HepG2 (cell line): ENCODE data around the gene COX6B1. TPM values are rescaled to one million over a fixed set of nuclear protein-coding genes. Genes with fewer than 3 reads are reported as not detected.

Experiments used
- CTCF ChIP-seq: sonication (generic); formaldehyde crosslinking; IDR thresholded peaks from 2 replicates; pipeline ENCODE4 v1.5.0; 2020; ENCODE audit warnings: mild to moderate bottlenecking, missing genetic modification reagents, moderate library complexity
- FOXK2 ChIP-seq: fragments of 450-650 bp; IDR thresholded peaks from 2 replicates; pipeline ENCODE4 v1.6.1; 2016
- HOXA3 ChIP-seq: sonication (generic); formaldehyde crosslinking; IDR thresholded peaks from 2 replicates; pipeline ENCODE4 v1.5.0; 2020; ENCODE audit warnings: missing genetic modification reagents
- NCOA1 ChIP-seq: sonication (generic); formaldehyde crosslinking; IDR thresholded peaks from 2 replicates; pipeline ENCODE4 v1.9.0; 2021; ENCODE audit warnings: missing genetic modification reagents
- NFE2L1 ChIP-seq: sonication (generic); formaldehyde crosslinking; IDR thresholded peaks from 2 replicates; pipeline ENCODE4 v1.4.0; 2020; ENCODE audit warnings: missing genetic modification reagents, mild to moderate bottlenecking, borderline replicate concordance
- NKX3-1 ChIP-seq: sonication (generic); formaldehyde crosslinking; IDR thresholded peaks from 2 replicates; pipeline ENCODE4 v1.5.0; 2020; ENCODE audit warnings: missing genetic modification reagents
- POLR2A ChIP-seq, 2 experiments: IDR thresholded peaks; 2 replicates each; pipeline ENCODE4 v1.6.1; 2011; ENCODE audit warnings: low read depth in 2 of 2, low read length in 2 of 2, mild to moderate bottlenecking in 1 of 2, moderate library complexity in 1 of 2; ENCODE audit not compliant: insufficient read depth in 1 of 2
- PREB ChIP-seq: sonication (generic); formaldehyde crosslinking; IDR thresholded peaks from 2 replicates; pipeline ENCODE4 v1.4.0; 2020; ENCODE audit warnings: missing genetic modification reagents
- SRY ChIP-seq: sonication (generic); formaldehyde crosslinking; IDR thresholded peaks from 2 replicates; pipeline ENCODE4 v1.8.0; 2022; ENCODE audit warnings: mild to moderate bottlenecking, missing genetic modification reagents
- TAF15 ChIP-seq: fragments of 200-400 bp; formaldehyde crosslinking; IDR thresholded peaks from one replicate; pipeline ENCODE4 v1.6.1; 2018; ENCODE audit warnings: mild to moderate bottlenecking, low read depth, low read length; ENCODE audit not compliant: poor library complexity, severe bottlenecking
- ZBTB25 ChIP-seq: IDR thresholded peaks from 2 replicates; pipeline ENCODE4 v1.6.1; 2018; ENCODE audit warnings: missing genetic modification reagents
- ZNF264 ChIP-seq: sonication (generic); formaldehyde crosslinking; IDR thresholded peaks from 2 replicates; pipeline ENCODE4 v1.4.0; 2020; ENCODE audit warnings: missing genetic modification reagents
- ZNF331 ChIP-seq: sonication (generic); formaldehyde crosslinking; IDR thresholded peaks from 2 replicates; pipeline ENCODE4 v1.4.0; 2020; ENCODE audit warnings: missing genetic modification reagents
- ZNF550 ChIP-seq: sonication (generic); formaldehyde crosslinking; IDR thresholded peaks from 2 replicates; pipeline ENCODE4 v1.4.0; 2020; ENCODE audit warnings: mild to moderate bottlenecking, missing genetic modification reagents, borderline replicate concordance
- ZNF563 ChIP-seq: sonication (generic); formaldehyde crosslinking; IDR thresholded peaks from 2 replicates; pipeline ENCODE4 v1.8.0; 2022; ENCODE audit warnings: mild to moderate bottlenecking, moderate library complexity, missing genetic modification reagents
- ZSCAN9 ChIP-seq: IDR thresholded peaks from 2 replicates; pipeline ENCODE4 v1.6.1; 2016; ENCODE audit warnings: borderline replicate concordance
- polyA plus RNA-seq, 8 experiments: library from polyadenylated mRNA; depleted of rRNA in 3 of 8; stranded (reverse) in 7 of 8; unstranded in 1 of 8; fragments of >200 nt; fragmentation: Illumina TruSeq in 4 of 8; extraction: Trizol in 4 of 8; gene quantifications; 2 replicates each; pipeline versions ENCODE4 v1.2.1 to v1.2.3, GENCODE V29; 2011 to 2016; ENCODE audit warnings: low read depth in 4 of 8, missing spikeins in 1 of 8, mixed read lengths in 1 of 8; ENCODE audit not compliant: insufficient read depth in 1 of 8
- total RNA-seq, 5 experiments: library from RNA; depleted of rRNA; stranded (reverse); fragments of >200 nt; fragmentation: Illumina TruSeq; extraction: Trizol; gene quantifications; 2 replicates each; pipeline ENCODE4 v1.2.3, GENCODE V29; 2016; ENCODE audit warnings: low read depth in 1 of 5
- TF ChIP-seq, protein P1 (sequence below): sonication (generic); formaldehyde crosslinking; IDR thresholded peaks from 2 replicates; pipeline ENCODE4 v1.8.0; 2022; ENCODE audit warnings: missing genetic modification reagents, mild to moderate bottlenecking, inconsistent platforms, borderline replicate concordance
- TF ChIP-seq, protein P2 (sequence below): sonication (generic); formaldehyde crosslinking; IDR thresholded peaks from 2 replicates; pipeline ENCODE4 v1.8.0; 2022; ENCODE audit warnings: missing genetic modification reagents, mild to moderate bottlenecking, moderate library complexity, borderline replicate concordance
- TF ChIP-seq, protein P3 (sequence below): sonication (generic); formaldehyde crosslinking; IDR thresholded peaks from 2 replicates; pipeline ENCODE4 v1.4.0; 2020; ENCODE audit warnings: missing genetic modification reagents

COX6B1 gene
- total and polyA plus RNA-seq, 2 of the 13 experiments (the other 11 are each of a cell fraction or from before 2014, with no cell fraction given), result 481 to 487 TPM

DNA sequence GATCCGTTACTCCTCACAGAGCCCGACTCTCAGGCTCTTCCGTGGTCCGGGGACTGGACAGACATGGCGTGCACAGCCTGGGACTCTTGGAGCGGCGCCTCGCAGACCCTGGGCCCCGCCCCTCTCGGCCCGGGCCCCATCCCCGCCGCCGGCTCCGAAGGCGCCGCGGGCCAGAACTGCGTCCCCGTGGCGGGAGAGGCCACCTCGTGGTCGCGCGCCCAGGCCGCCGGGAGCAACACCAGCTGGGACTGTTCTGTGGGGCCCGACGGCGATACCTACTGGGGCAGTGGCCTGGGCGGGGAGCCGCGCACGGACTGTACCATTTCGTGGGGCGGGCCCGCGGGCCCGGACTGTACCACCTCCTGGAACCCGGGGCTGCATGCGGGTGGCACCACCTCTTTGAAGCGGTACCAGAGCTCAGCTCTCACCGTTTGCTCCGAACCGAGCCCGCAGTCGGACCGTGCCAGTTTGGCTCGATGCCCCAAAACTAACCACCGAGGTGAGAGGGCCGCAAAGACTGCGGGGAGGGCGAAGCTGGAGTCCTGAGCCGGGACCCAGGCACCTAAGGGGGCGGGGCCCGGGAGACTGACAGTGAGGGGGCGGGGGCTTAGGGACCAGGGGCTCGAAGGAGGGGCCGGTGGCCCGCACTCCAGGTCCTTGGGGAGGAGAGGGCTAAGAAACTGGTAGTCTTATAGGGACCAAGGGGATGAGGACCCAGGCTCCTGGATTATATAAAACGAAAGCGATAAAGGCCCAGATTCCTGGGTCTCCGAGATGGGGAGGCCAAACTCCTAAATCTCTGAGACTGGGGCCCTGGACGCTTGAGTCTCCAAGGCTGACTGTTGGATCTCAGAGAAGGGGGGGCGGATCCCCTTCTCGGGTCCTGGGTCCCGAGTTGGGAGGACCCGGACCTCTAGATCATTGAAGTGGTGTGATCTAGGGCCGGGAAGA is 4.6 kb upstream of the COX6B1 start (continued):
- peak; percentile 55 for TF ChIP-seq CTCF (CRISPR knock-in tag)
- TF ChIP-seq, protein P1, sequence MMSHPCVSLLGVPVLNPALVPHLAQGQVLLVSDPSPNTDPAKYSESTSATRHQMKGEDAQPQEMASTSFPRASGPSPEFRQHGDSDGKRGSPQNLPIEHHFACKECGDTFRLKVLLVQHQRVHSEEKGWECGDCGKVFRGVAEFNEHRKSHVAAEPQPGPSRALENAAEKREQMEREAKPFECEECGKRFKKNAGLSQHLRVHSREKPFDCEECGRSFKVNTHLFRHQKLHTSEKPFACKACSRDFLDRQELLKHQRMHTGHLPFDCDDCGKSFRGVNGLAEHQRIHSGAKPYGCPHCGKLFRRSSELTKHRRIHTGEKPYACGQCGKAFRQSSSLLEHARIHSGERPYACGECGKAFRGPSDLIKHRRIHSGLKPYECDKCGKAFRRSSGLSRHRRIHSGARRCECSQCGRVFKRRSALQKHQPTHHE (CRISPR knock-in tag), result peak; percentile 52; the same call in 1 of the 2 replicates
- TF ChIP-seq ZNF550 (CRISPR knock-in tag), result no peak
- TF ChIP-seq, protein P2, sequence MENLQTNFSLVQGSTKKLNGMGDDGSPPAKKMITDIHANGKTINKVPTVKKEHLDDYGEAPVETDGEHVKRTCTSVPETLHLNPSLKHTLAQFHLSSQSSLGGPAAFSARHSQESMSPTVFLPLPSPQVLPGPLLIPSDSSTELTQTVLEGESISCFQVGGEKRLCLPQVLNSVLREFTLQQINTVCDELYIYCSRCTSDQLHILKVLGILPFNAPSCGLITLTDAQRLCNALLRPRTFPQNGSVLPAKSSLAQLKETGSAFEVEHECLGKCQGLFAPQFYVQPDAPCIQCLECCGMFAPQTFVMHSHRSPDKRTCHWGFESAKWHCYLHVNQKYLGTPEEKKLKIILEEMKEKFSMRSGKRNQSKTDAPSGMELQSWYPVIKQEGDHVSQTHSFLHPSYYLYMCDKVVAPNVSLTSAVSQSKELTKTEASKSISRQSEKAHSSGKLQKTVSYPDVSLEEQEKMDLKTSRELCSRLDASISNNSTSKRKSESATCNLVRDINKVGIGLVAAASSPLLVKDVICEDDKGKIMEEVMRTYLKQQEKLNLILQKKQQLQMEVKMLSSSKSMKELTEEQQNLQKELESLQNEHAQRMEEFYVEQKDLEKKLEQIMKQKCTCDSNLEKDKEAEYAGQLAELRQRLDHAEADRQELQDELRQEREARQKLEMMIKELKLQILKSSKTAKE, result peak; percentile 40; the same call in 1 of the 2 replicates
- TF ChIP-seq NFE2L1, result no peak
- TF ChIP-seq ZSCAN9, result peak; percentile 35; the same call in 1 of the 2 replicates
- TF ChIP-seq, protein P3, sequence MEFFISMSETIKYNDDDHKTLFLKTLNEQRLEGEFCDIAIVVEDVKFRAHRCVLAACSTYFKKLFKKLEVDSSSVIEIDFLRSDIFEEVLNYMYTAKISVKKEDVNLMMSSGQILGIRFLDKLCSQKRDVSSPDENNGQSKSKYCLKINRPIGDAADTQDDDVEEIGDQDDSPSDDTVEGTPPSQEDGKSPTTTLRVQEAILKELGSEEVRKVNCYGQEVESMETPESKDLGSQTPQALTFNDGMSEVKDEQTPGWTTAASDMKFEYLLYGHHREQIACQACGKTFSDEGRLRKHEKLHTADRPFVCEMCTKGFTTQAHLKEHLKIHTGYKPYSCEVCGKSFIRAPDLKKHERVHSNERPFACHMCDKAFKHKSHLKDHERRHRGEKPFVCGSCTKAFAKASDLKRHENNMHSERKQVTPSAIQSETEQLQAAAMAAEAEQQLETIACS (CRISPR knock-in tag), result peak; percentile 57; the same call in 1 of the 2 replicates
- TF ChIP-seq NKX3-1 (CRISPR knock-in tag), result peak; percentile 86; the same call in 1 of the 2 replicates
- TF ChIP-seq HOXA3, result peak; percentile 73; the same call in 1 of the 2 replicates
- no peak for TF ChIP-seq NCOA1 (CRISPR knock-in tag)
- TF ChIP-seq FOXK2, result peak; percentile 95
- no peak; the same call in 1 of the 2 replicates for TF ChIP-seq ZBTB25
- no peak; the same call in 1 of the 2 replicates for TF ChIP-seq SRY (CRISPR knock-in tag)
- TF ChIP-seq POLR2A (IDR thresholded peaks at IDR 0.05; ENCODE audit: insufficient read depth in 1 of 2, low read depth in 2 of 2, low read length in 2 of 2), result peak in 1 of 2 experiments; percentile 86; a peak in 2 of 4 replicates
- 0 out of 2 replicates have a peak, but pooled peaks have one; percentile 75 for TF ChIP-seq PREB (CRISPR knock-in tag)
- TF ChIP-seq TAF15, result peak; percentile 46
- TF ChIP-seq ZNF264 (CRISPR knock-in tag), result no peak
- TF ChIP-seq ZNF331, result peak; percentile 55; the same call in 1 of the 2 replicates
- TF ChIP-seq ZNF563, result peak; percentile 65; the same call in 1 of the 2 replicates
